Measurements from ENCODE around the gene ZNF227.
"Not testable (repeated sequence)": the region's sequence is repeated elsewhere in the genome, so short reads cannot be mapped to it uniquely, and the experiment has no call there.

The ZNF227 gene

GRCh38 chr19:44253392-44253791, 41.1 kb downstream of the ZNF227 start:
- not testable (repeated sequence) for DNase-seq

DNA sequence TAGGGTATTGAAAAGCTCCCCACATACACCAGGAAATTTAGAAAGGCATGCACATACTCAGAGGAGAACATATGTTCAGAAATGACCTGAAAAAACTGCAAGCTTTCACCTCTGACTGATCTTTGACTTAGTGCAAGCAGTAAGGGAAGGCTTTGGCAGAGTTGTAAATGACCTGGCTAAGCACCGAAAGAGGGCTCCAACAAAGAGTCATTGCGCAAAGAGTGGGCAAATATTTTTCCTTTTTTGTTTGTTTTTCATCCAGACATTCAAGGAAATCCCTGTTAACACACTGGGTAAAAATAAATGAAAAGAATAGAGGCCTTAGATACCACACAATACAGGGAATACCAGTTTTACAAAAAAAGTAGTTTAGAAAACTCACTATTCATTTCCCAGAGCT, 42.2 kb downstream of the ZNF227 start:
- DNase-seq: no peak

DNA sequence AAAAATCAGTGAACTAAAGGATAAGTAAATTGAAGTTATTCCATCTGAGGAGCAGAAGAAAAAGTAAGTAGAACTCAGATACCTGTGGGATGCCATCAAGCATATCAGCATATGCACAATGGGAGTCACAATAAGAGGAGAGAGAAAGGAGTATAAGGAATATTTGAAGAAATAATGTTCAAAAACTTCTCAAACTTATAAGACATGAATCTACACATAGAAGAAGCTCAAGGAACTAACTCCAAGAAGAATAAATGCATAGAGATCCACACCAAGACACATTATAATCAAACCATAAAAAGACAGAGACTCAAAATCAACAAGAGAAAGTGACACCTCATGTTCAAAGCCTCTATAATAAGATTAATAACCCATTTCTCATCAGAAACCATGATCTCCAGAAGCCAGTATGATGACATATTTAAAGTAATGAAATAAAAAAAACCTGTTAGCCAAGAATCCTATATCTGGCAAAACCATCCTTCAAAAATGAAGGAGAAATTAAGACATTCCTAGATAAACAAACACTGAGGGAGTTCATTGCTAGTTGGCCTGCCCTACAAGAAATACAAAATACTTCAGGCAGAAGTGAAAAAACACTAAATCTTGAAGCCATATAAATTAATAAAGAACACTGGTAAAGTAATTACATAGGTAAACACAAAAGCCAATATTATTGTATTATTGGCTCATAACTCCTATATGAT, 43.5 kb downstream of the ZNF227 start:
- no peak for DNase-seq

DNA sequence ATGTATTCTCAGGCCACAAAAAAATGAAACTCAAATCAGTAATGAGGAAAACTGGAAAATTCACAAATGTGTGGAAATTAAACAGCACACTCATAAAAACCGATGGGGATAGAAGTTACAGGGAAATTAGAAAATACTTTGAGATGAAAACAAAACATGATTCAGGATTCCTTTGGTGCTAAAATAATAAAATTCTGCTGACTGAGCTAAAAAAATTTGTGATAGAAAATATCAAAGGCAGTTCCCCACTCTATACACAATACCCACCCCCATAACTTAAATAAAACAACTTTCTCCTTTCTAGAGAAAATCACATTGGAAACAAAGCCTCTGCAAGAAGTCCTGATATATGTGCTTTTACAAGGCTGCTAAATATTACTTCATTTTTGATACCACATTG, 45.8 kb downstream of the ZNF227 start:
- DNase-seq: no peak

DNA sequence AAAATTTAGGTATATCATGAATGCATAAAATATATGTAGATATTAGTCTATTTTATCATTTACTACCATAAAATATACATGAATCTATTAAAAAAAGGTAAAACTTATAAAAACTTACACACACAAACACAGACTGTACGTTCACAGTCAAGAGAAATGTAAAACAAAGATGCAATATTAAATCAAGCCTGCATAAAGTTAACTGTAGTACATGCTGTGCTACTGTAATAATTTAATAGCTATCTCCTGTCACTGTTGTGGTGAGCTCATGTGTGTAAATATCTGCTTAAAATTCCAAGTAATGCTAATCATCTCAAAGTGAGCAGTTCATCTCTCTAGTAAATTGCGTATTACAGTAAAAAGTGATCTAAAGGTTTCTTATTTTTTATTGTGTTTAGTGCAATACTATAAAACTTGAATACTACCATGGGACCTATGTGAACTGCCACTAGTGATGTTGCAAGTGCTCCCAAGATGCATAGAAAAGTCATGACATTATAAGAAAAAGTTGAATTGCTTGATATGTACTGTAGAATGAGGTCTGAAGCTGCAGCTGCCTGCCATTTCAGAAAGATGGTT, 46.6 kb downstream of the ZNF227 start:
- DNase-seq: no peak

DNA sequence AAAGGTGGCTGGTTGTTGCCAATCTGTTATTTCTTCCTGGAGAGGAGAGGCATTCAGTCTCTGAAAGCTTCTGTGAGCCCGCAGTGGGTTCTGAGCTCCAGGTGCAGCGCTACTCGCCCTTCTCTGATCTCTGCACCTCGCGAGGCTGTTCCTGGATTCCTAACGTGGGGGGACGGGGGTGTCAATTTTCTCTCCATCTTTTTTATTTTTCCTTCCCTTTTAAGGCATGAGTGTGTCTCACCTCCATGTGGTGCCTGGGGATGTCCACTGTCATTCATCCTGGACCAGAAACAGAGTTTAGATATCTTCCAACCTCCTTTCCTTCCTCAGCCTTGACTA, 48.0 kb downstream of the ZNF227 start:
- DNase-seq: no peak

DNA sequence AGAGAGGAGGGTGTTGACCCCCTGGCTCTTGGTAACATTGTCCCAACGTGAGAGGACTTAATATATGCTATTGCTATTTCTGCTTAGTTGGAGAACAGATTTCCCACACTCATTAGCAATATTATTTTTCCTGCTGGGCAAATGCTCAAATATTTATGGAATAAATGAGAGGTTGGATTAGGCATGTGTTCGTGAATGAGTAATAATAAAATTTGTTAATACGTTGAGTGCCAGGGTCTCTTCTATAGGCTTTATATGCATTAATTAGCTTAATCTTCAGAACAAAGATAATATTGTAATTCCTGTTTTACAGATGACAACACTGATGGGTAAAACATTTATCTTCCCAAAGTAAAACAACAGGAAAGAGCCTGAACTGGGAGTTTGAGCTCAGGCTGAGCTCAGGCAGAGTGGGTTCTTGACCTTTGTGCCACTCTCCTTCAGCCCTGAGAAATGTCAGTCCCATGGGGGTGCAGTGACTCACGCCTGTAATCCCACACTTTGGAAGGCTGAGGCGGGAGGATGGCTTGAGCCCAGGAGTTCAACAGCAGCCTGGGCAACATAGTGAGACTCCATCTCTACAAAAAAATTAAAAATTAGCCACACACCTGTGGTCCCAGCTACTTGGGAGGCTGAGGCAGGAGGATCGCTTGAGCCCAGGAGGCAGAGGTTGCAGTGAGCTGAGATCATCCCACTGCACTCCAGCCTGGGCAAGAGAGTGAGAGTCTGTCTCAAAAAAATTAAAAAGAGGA, 48.5 kb downstream of the ZNF227 start:
- DNase-seq: no peak

- no peak for DNase-seq
Measured at GRCh38 chr19:44277331-44277730, 65.0 kb downstream of the ZNF227 start.

DNA sequence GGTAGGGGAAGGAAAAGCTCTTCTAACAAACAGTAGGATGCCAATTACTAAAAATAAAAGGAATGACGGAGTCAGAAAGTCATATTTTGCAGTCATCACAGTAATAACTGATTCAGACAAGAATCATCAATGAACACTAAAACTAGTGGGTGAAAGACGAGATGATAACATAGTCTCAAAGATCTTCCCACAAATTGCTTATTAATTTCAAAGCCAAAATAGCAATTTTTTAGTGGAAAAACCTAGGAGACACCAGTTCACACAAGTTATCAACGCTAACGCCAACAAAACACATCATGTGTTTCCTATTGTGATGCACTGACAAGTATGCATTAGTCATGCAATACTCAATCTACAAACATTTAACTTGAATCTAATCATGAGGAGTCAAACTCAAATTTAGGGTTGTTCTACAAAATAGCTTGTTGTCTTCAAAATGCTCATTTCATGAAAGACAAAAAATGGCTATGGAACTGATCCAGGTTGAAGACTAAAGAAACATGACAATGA, 65.9 kb downstream of the ZNF227 start:
- DNase-seq: no peak

DNA sequence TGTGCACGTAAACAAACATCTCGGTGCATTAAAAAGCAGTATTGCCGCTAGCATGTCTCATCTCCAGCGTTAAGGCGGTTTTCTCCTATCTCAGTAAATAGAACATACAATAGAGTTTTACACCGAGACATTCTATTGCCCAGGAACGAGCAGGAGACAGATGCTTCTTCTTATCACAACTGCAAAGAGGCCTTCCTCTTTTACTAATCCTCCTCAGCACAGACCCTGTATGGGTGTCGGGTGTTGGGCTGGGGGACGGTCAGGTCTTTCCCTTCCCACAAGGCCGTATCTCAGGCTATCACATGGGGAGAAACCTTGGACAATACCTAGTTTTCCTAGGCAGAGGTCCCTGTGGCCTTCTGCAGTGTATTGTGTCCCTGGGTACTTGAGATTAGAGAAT, 68.6 kb downstream of the ZNF227 start:
- no peak for DNase-seq

- no peak for DNase-seq
Measured at GRCh38 chr19:44282846-44283245, 70.5 kb downstream of the ZNF227 start.

DNA sequence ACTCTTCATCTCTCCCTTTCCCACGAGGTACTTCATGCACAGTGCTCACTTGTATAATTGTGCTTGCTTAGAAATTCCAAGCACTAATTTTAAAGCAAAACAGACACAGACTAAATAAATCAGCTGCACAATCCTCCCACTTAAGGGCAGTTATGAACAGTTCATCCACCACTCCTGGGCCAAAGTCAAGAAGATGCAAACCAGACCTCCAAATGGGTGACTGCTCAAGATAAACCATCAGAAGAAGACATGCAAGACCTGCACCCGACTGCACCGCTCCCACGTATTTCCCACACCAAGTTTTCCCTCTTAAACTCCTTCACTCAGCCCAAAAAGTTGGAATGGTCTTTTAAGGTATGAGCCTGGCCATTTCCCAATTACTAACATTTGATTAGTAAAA, 72.6 kb downstream of the ZNF227 start:
- no peak for DNase-seq
